ENCODE data around the gene MVB12B.

MVB12B gene

DNA sequence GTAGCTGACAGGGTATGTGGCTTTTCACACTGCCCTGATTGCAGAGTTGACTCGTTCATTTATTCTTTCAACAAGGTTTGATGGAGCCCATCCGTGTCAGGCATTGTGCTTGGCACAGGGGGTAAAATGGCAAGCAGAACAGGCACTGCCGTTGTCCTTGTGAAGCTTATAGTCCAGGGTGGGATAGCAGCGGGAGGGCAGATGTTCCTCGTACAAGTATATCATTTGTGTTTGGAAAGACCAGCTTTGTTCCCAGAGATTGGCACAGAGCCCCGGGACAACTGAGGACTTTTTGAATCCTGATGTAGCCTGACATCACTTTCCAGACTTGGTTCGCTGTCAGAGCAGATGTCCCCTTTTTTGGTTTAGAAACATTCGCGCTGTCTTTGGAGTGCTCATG is 50.9 kb downstream of the MVB12B start:
- H3K4me3 ChIP-seq (ENCODE audit: control insufficient read depth, low read depth, low read length): no peak overlapping the region
- TF ChIP-seq, protein P1, sequence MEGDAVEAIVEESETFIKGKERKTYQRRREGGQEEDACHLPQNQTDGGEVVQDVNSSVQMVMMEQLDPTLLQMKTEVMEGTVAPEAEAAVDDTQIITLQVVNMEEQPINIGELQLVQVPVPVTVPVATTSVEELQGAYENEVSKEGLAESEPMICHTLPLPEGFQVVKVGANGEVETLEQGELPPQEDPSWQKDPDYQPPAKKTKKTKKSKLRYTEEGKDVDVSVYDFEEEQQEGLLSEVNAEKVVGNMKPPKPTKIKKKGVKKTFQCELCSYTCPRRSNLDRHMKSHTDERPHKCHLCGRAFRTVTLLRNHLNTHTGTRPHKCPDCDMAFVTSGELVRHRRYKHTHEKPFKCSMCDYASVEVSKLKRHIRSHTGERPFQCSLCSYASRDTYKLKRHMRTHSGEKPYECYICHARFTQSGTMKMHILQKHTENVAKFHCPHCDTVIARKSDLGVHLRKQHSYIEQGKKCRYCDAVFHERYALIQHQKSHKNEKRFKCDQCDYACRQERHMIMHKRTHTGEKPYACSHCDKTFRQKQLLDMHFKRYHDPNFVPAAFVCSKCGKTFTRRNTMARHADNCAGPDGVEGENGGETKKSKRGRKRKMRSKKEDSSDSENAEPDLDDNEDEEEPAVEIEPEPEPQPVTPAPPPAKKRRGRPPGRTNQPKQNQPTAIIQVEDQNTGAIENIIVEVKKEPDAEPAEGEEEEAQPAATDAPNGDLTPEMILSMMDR (conservative IDR thresholded peaks at IDR 0.05; ENCODE audit: control insufficient read depth, insufficient read depth, low read depth, low read length): no peak

DNA sequence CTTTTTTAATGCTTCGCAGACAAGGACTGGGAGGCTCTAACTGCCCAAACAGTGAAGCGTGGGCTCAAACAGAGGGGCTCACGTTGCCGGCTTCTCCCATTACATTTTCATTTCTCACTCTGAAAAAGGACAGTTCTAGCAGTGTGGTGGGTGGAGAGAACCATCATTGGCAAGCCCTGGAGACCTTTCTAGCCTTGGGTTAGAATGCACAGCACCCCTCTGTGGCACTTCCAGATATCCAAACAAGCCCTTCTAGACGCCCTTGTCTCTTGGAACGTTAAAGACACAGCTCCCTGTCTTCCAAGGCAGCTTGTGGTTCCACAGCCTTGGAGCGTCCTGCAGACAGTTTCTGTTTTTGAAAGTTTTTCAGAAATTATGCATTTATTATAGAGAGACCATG is 52.1 kb downstream of the MVB12B start:
- DNase-seq (ENCODE audit: low read depth): no peak
- TF ChIP-seq, protein P1 (conservative IDR thresholded peaks at IDR 0.05; ENCODE audit: control insufficient read depth, insufficient read depth, low read depth, low read length): no peak
- no peak overlapping the region for H3K4me3 ChIP-seq (ENCODE audit: control insufficient read depth, low read depth, low read length)

More for the DNA sequence above, 50.9 kb downstream of the MVB12B start:
- DNase-seq (ENCODE audit: low read depth): no peak

DNA sequence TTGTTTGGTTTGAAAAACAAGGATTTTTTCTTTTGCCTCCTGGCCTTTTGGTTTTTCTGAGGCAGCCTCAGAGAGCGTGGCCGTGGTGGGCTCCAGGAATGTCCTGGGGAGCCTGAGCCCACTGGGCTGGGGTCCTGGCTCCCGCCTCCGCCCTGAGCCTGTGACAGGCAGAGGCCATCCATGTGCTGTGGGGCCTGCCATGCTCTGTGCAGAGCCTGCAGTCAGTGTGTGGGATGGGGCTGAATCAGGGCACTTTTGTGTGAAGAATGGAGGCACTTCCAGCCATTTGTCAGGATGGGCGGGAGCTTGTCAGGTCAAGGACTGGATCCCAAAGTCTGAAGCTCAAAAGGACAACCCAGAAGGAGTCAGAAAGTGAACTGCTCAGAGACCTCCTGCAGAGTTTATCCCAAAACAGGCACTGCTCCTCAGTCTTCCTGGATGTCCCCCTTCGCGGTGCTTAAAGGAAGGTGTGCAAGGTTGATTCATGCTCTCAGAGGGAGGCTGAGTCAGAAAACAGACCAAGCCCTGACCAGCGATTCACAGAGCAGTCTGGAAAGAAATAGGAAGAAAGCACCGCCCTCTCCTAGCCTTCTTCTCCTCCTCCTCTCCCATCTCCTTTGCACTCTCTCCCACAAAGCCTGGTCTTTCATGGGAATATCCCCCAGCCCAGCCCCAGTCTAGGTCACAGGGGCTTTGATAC is 53.2 kb downstream of the MVB12B start:
- peak; percentile 19 for DNase-seq (ENCODE audit: low read depth)
- TF ChIP-seq, protein P1 (conservative IDR thresholded peaks at IDR 0.05; ENCODE audit: control insufficient read depth, insufficient read depth, low read depth, low read length): no peak

DNA sequence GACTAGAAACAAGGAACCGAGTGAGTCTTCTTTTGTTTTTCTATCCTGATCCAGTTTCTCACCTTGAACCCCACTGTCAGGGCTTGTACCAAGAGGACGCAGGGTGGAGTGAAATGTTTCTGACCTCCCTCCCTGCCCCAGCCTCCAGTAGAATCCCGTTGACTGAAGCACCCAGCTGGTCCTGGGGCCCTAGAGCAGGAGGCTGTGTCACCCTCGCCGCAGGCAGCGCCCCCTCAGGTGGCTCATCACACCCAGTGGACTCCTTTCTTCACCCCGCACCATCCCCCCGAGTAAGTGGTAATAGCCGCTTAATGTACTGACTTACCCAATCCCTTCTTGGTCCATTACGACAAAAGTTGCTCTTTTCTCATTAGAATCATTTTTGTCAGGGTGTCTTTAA is 53.8 kb downstream of the MVB12B start:
- TF ChIP-seq, protein P1 (conservative IDR thresholded peaks at IDR 0.05; ENCODE audit: control insufficient read depth, insufficient read depth, low read depth, low read length): no peak
- no peak overlapping the region for H3K4me3 ChIP-seq (ENCODE audit: control insufficient read depth, low read depth, low read length)
- DNase-seq (ENCODE audit: low read depth): no peak

More for the DNA sequence above, 53.2 kb downstream of the MVB12B start:
- no peak overlapping the region for H3K4me3 ChIP-seq (ENCODE audit: control insufficient read depth, low read depth, low read length)

DNA sequence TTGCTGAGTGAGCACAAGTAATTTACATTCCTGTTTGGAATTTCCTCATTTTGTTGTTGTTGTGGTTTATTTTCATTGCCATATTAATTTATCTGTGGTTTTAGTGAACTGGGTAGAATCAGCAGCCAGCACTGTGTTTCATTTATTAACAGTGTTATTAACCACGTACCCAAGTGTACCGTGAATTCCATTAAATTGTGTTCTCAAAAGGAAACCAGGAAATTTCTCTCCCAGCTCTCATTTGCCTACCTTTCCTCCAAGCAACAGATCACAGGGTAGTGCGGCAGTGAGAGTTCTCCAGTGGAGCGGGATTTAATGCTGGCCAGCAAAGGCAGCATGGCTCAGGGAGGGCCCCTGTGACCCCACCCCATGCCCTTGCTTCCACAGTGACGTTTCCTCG is 54.6 kb downstream of the MVB12B start:
- TF ChIP-seq, protein P1 (conservative IDR thresholded peaks at IDR 0.05; ENCODE audit: control insufficient read depth, insufficient read depth, low read depth, low read length): no peak
- no peak overlapping the region for H3K4me3 ChIP-seq (ENCODE audit: control insufficient read depth, low read depth, low read length)
- no peak for DNase-seq (ENCODE audit: low read depth)

DNA sequence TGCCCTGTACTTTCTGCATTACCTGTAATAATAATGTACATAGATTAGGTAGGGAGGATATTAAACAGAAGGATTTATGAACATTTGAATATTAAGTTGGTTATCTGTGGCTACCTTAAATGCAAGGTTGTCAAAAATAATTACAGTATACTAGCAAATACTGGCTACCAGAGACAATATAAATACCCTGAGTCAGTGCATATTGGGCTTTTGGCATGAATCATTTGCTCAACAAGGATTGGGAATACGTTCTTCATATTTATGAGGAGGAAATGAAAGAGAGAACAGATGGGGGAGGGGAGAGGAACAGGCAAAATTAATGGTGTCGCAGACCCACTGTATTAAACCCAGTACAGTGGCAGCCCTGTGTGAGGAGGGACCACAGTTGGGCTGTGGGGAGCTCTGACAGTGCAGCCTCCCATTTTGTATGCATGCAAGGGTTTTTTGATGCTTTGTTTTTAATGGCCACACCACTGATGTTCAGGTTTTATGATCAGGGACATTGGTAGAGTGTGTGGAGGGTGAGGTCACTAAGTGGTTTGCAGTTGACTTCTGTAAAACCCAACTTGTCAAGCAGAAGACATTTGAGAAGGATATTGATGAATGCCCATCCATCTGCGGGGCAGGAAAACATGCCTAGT is 56.9 kb downstream of the MVB12B start:
- DNase-seq (ENCODE audit: low read depth): no peak
- no peak overlapping the region for H3K4me3 ChIP-seq (ENCODE audit: control insufficient read depth, low read depth, low read length)
- TF ChIP-seq, protein P1 (conservative IDR thresholded peaks at IDR 0.05; ENCODE audit: control insufficient read depth, insufficient read depth, low read depth, low read length): no peak

All from fibroblast of mammary gland (primary cell).